HEK293 (cell line): Measurements from ENCODE around the gene PLK3.

Source experiments
- HOXA7 ChIP-seq: sonication (generic); formaldehyde crosslinking; IDR thresholded peaks from 2 replicates; pipeline ENCODE4 v1.8.1; 2022; ENCODE audit warnings: missing genetic modification reagents, borderline replicate concordance
- IKZF3 ChIP-seq: fragments of 450-650 bp; IDR thresholded peaks from 2 replicates; pipeline ENCODE4 v1.5.0; 2018; ENCODE audit warnings: missing biosample characterization, mild to moderate bottlenecking, missing genetic modification characterization, moderate library complexity
- KLF9 ChIP-seq: fragments of 450-650 bp; formaldehyde crosslinking; IDR thresholded peaks from 2 replicates; pipeline ENCODE4 v1.5.1; 2016; ENCODE audit warnings: missing biosample characterization, missing genetic modification characterization, low read depth
- MEIS1 ChIP-seq: sonication (generic); formaldehyde crosslinking; IDR thresholded peaks from 2 replicates; pipeline ENCODE4 v1.8.1; 2022; ENCODE audit warnings: missing genetic modification reagents, mild to moderate bottlenecking, borderline replicate concordance
- SALL2 ChIP-seq: fragments of 450-650 bp; formaldehyde crosslinking; IDR thresholded peaks from 2 replicates; pipeline ENCODE4 v1.5.0; 2017; ENCODE audit warnings: missing biosample characterization, mild to moderate bottlenecking, missing genetic modification characterization, borderline replicate concordance
- SP3 ChIP-seq: fragments of 450-650 bp; formaldehyde crosslinking; IDR thresholded peaks from 2 replicates; pipeline ENCODE4 v1.5.1; 2016; ENCODE audit warnings: missing biosample characterization, missing genetic modification characterization
- TCF7L2 ChIP-seq: IDR thresholded peaks from 2 replicates; pipeline ENCODE4 v1.6.1; 2011; ENCODE audit warnings: low read depth, mild to moderate bottlenecking, inconsistent platforms, low read length, moderate library complexity, borderline replicate concordance
- TRIM28 ChIP-seq: IDR thresholded peaks from 2 replicates; pipeline ENCODE4 v1.6.1; 2011; ENCODE audit warnings: low read length, control low read depth, borderline replicate concordance
- YY1 ChIP-seq: fragments of 450-650 bp; formaldehyde crosslinking; IDR thresholded peaks from 2 replicates; pipeline ENCODE4 v1.5.1; 2018; ENCODE audit warnings: missing biosample characterization, missing genetic modification characterization
- ZBTB20 ChIP-seq: fragments of 450-650 bp; formaldehyde crosslinking; IDR thresholded peaks from 2 replicates; pipeline ENCODE4 v1.5.1; 2016; ENCODE audit warnings: missing biosample characterization, missing genetic modification characterization
- ZBTB7A ChIP-seq: fragments of 450-650 bp; formaldehyde crosslinking; IDR thresholded peaks from 2 replicates; pipeline ENCODE4 v1.5.1; 2016; ENCODE audit warnings: low read depth, missing biosample characterization, missing genetic modification characterization
- ZBTB8A ChIP-seq: fragments of 450-650 bp; formaldehyde crosslinking; IDR thresholded peaks from 2 replicates; pipeline ENCODE4 v1.5.1; 2016; ENCODE audit warnings: missing biosample characterization, missing genetic modification characterization
- ZNF10 ChIP-seq: fragments of 450-650 bp; formaldehyde crosslinking; IDR thresholded peaks from 2 replicates; pipeline ENCODE4 v1.5.1; 2017; ENCODE audit warnings: missing biosample characterization, missing genetic modification characterization
- ZNF133 ChIP-seq: fragments of 450-650 bp; formaldehyde crosslinking; IDR thresholded peaks from 2 replicates; pipeline ENCODE4 v1.5.1; 2016; ENCODE audit warnings: missing biosample characterization, missing genetic modification characterization
- ZNF157 ChIP-seq: fragments of 450-650 bp; formaldehyde crosslinking; IDR thresholded peaks from 2 replicates; pipeline ENCODE4 v1.5.1; 2016; ENCODE audit warnings: missing biosample characterization, missing genetic modification characterization
- ZNF169 ChIP-seq: fragments of 450-650 bp; formaldehyde crosslinking; IDR thresholded peaks from 2 replicates; pipeline ENCODE4 v1.5.1; 2016; ENCODE audit warnings: missing biosample characterization, missing genetic modification characterization
- ZNF221 ChIP-seq: fragments of 450-650 bp; formaldehyde crosslinking; IDR thresholded peaks from 2 replicates; pipeline ENCODE4 v1.5.1; 2017; ENCODE audit warnings: missing biosample characterization, missing genetic modification characterization, borderline replicate concordance
- ZNF223 ChIP-seq: fragments of 450-650 bp; formaldehyde crosslinking; IDR thresholded peaks from 2 replicates; pipeline ENCODE4 v1.5.1; 2016; ENCODE audit warnings: missing biosample characterization, missing genetic modification characterization
- ZNF248 ChIP-seq: fragments of 450-650 bp; formaldehyde crosslinking; IDR thresholded peaks from 2 replicates; pipeline ENCODE4 v1.5.1; 2017; ENCODE audit warnings: missing biosample characterization, missing genetic modification characterization
- ZNF302 ChIP-seq: fragments of 450-650 bp; formaldehyde crosslinking; IDR thresholded peaks from 2 replicates; pipeline ENCODE4 v1.5.1; 2016; ENCODE audit warnings: missing biosample characterization, missing genetic modification characterization, low read depth
- ZNF416 ChIP-seq: fragments of 450-650 bp; formaldehyde crosslinking; IDR thresholded peaks from 2 replicates; pipeline ENCODE4 v1.5.1; 2016; ENCODE audit warnings: missing biosample characterization, missing genetic modification characterization
- ZNF518A ChIP-seq: fragments of 450-650 bp; formaldehyde crosslinking; conservative IDR thresholded peaks from 2 replicates; pipeline ENCODE4 v1.5.1; 2016; ENCODE audit warnings: low read depth, missing biosample characterization, missing genetic modification characterization
- ZNF600 ChIP-seq: fragments of 450-650 bp; formaldehyde crosslinking; IDR thresholded peaks from 2 replicates; pipeline ENCODE4 v1.5.1; 2016; ENCODE audit warnings: missing biosample characterization, missing genetic modification characterization
- ZNF610 ChIP-seq: fragments of 450-650 bp; formaldehyde crosslinking; IDR thresholded peaks from 2 replicates; pipeline ENCODE4 v1.5.1; 2016; ENCODE audit warnings: missing biosample characterization, missing genetic modification characterization, borderline replicate concordance
- ZNF621 ChIP-seq: fragments of 450-650 bp; formaldehyde crosslinking; IDR thresholded peaks from 2 replicates; pipeline ENCODE4 v1.5.1; 2017; ENCODE audit warnings: missing biosample characterization, missing genetic modification characterization
- ZNF623 ChIP-seq: fragments of 450-650 bp; formaldehyde crosslinking; IDR thresholded peaks from 2 replicates; pipeline ENCODE4 v1.5.1; 2016; ENCODE audit warnings: missing biosample characterization, missing genetic modification characterization
- ZNF654 ChIP-seq: fragments of 450-650 bp; formaldehyde crosslinking; IDR thresholded peaks from 2 replicates; pipeline ENCODE4 v1.5.1; 2016; ENCODE audit warnings: low read depth, missing biosample characterization, missing genetic modification characterization
- ZNF658 ChIP-seq: fragments of 450-650 bp; formaldehyde crosslinking; IDR thresholded peaks from 2 replicates; pipeline ENCODE4; 2016; ENCODE audit warnings: missing biosample characterization, missing genetic modification characterization
- ZNF660 ChIP-seq: fragments of 450-650 bp; IDR thresholded peaks from 2 replicates; pipeline ENCODE4 v1.5.1; 2018; ENCODE audit warnings: missing biosample characterization, mild to moderate bottlenecking, missing genetic modification characterization
- ZNF777 ChIP-seq: fragments of 450-650 bp; formaldehyde crosslinking; IDR thresholded peaks from 2 replicates; pipeline ENCODE4 v1.5.1; 2017; ENCODE audit warnings: missing biosample characterization, missing genetic modification characterization, borderline replicate concordance
- ZNF830 ChIP-seq: fragments of 450-650 bp; IDR thresholded peaks from 2 replicates; pipeline ENCODE4 v1.5.0; 2018; ENCODE audit warnings: missing biosample characterization, missing genetic modification characterization, low read depth, mild to moderate bottlenecking, moderate library complexity
- ZXDB ChIP-seq: fragments of 450-650 bp; formaldehyde crosslinking; IDR thresholded peaks from 2 replicates; pipeline ENCODE4 v1.5.1; 2016; ENCODE audit warnings: missing biosample characterization, missing genetic modification characterization
- TF ChIP-seq, protein P1 (sequence below): fragments of 450-650 bp; formaldehyde crosslinking; IDR thresholded peaks from 2 replicates; pipeline ENCODE4 v1.5.1; 2016; ENCODE audit warnings: missing biosample characterization, missing genetic modification characterization
- TF ChIP-seq, protein P2 (sequence below): fragments of 450-650 bp; formaldehyde crosslinking; IDR thresholded peaks from 2 replicates; pipeline ENCODE4 v1.5.1; 2016; ENCODE audit warnings: missing biosample characterization, missing genetic modification characterization

PLK3 gene

GRCh38 chr1:44842862-44843655, 42.9 kb downstream of the PLK3 start, which contains the start of gene PTCH2 (continued):
- TF ChIP-seq ZNF777 (tag by site-specific recombination): 0 out of 2 replicates have a peak, but pooled peaks have one; percentile 39
- no peak for TF ChIP-seq ZNF416 (tag by site-specific recombination)
- no peak for TF ChIP-seq ZNF621 (tag by site-specific recombination)
- no peak for TF ChIP-seq HOXA7
- peak; percentile 72 for TF ChIP-seq ZBTB8A
- no peak for TF ChIP-seq ZNF223 (tag by site-specific recombination)
- no peak for TF ChIP-seq ZNF10 (tag by site-specific recombination)
- peak; percentile 39; the same call in 1 of the 2 replicates for TF ChIP-seq ZNF600 (tag by site-specific recombination)
- no peak for TF ChIP-seq ZNF654
- no peak for TF ChIP-seq ZNF518A (tag by site-specific recombination)
- TF ChIP-seq ZNF660: peak; percentile 82; the same call in 1 of the 2 replicates
- TF ChIP-seq ZNF248: no peak
- TF ChIP-seq ZNF157 (tag by site-specific recombination): no peak
- TF ChIP-seq ZXDB (tag by site-specific recombination): peak; percentile 60
- TF ChIP-seq ZNF221: no peak
- no peak for TF ChIP-seq YY1 (tag by site-specific recombination)
- TF ChIP-seq, protein P1, sequence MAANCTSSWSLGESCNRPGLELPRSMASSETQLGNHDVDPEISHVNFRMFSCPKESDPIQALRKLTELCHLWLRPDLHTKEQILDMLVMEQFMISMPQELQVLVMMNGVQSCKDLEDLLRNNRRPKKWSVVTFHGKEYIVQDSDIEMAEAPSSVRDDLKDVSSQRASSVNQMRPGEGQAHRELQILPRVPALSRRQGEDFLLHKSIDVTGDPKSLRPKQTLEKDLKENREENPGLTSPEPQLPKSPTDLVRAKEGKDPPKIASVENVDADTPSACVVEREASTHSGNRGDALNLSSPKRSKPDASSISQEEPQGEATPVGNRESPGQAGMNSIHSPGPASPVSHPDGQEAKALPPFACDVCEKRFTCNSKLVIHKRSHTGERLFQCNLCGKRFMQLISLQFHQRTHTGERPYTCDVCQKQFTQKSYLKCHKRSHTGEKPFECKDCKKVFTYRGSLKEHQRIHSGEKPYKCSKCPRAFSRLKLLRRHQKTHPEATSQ (tag by site-specific recombination): 0 out of 2 replicates have a peak, but pooled peaks have one; percentile 37
- TF ChIP-seq ZNF610 (tag by site-specific recombination): no peak
- TF ChIP-seq IKZF3 (tag by site-specific recombination): peak; percentile 64
- TF ChIP-seq ZNF830 (tag by site-specific recombination): no peak
- TF ChIP-seq TRIM28: no peak
- no peak for TF ChIP-seq ZBTB7A (tag by site-specific recombination)
- no peak for TF ChIP-seq MEIS1 (CRISPR knock-in tag)
- TF ChIP-seq ZNF133 (tag by site-specific recombination): no peak
- TF ChIP-seq, protein P2, sequence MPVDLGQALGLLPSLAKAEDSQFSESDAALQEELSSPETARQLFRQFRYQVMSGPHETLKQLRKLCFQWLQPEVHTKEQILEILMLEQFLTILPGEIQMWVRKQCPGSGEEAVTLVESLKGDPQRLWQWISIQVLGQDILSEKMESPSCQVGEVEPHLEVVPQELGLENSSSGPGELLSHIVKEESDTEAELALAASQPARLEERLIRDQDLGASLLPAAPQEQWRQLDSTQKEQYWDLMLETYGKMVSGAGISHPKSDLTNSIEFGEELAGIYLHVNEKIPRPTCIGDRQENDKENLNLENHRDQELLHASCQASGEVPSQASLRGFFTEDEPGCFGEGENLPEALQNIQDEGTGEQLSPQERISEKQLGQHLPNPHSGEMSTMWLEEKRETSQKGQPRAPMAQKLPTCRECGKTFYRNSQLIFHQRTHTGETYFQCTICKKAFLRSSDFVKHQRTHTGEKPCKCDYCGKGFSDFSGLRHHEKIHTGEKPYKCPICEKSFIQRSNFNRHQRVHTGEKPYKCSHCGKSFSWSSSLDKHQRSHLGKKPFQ (tag by site-specific recombination): no peak; the same call in 1 of the 2 replicates
- no peak for TF ChIP-seq ZNF658
- TF ChIP-seq ZNF169: no peak
- peak; percentile 64 for TF ChIP-seq SP3
- TF ChIP-seq TCF7L2: no peak
- TF ChIP-seq ZNF302: no peak
- no peak; the same call in 1 of the 2 replicates for TF ChIP-seq ZNF623
- TF ChIP-seq SALL2 (tag by site-specific recombination): no peak
- peak; percentile 71; the same call in 1 of the 2 replicates for TF ChIP-seq ZBTB20 (tag by site-specific recombination)
- peak; percentile 37; the same call in 1 of the 2 replicates for TF ChIP-seq KLF9 (tag by site-specific recombination)
